Caco-2 (cell line): ENCODE measurements around the gene KLC1. TPM values are rescaled to one million over a fixed set of nuclear protein-coding genes. Genes with fewer than 3 reads are reported as not detected.
A peak's percentile ranks its signal among the peaks of the same experiment; 100 is the strongest.

ENCODE experiments used
- BruUV-seq: library from RNA; stranded (reverse); fragments of 400-500 nt; replicated peaks from 2 replicates; lab custom pipeline; 2021; lab: Mats Ljungman, UMichigan
- CTCF ChIA-PET: fragments of 300-600 bp; sonication (Branson Sonifier 250); formaldehyde crosslinking; loops from one replicate; lab custom pipeline; 2022; ENCODE audit warnings: antibody characterized with exemption; lab: Charles Lee
- POLR2A ChIA-PET: fragments of 300-600 bp; sonication (Branson Sonifier 250); formaldehyde crosslinking; loops from one replicate; lab custom pipeline; 2022; ENCODE audit warnings: antibody characterized with exemption; lab: Charles Lee
- DNase-seq, 2 experiments: peaks; one replicate each; pipeline versions ENCODE4 v3.0.0 to v3.0.0-alpha.2; 2020 to 2022
- H3K27me3 ChIP-seq: replicated peaks from 2 replicates; pipeline ENCODE4 v1.6.0; 2011; ENCODE audit warnings: low read length; ENCODE audit not compliant: control insufficient read depth, insufficient read depth
- H3K36me3 ChIP-seq: 2 replicates; pipeline ENCODE4 v1.5.1; 2011; ENCODE audit warnings: low read length; ENCODE audit not compliant: control insufficient read depth, insufficient read depth
- H3K4me1 ChIP-seq: fragments of 250-450 bp; sonication (Bioruptor Pico); 2 replicates; pipeline ENCODE4 v1.5.1; 2020; ENCODE audit warnings: mild to moderate bottlenecking
- H3K4me3 ChIP-seq: 2 replicates; pipeline ENCODE4 v1.5.1; 2011; ENCODE audit warnings: low read depth, mild to moderate bottlenecking, control low read depth, low read length
- H3K9me3 ChIP-seq: fragments of 250-450 bp; sonication (Bioruptor Pico); 2 replicates; pipeline ENCODE4 v1.5.1; 2020; ENCODE audit warnings: mild to moderate bottlenecking, moderate library complexity
- H3K27ac Mint-ChIP-seq: one replicate; pipeline ENCODE4 v1.8.0; 2022; ENCODE audit warnings: mixed read lengths; ENCODE audit not compliant: unreplicated experiment
- H3K27me3 Mint-ChIP-seq: one replicate; pipeline ENCODE4 v1.8.0; 2022; ENCODE audit warnings: mixed read lengths; ENCODE audit not compliant: insufficient read depth, unreplicated experiment
- H3K36me3 Mint-ChIP-seq: one replicate; pipeline ENCODE4 v1.8.0; 2022; ENCODE audit warnings: mild to moderate bottlenecking, mixed read lengths; ENCODE audit not compliant: insufficient read depth, unreplicated experiment
- H3K4me1 Mint-ChIP-seq: one replicate; pipeline ENCODE4 v1.8.0; 2022; ENCODE audit warnings: low read depth, mixed read lengths; ENCODE audit not compliant: unreplicated experiment
- H3K4me3 Mint-ChIP-seq: one replicate; pipeline ENCODE4 v1.8.0; 2022; ENCODE audit warnings: mild to moderate bottlenecking, moderate library complexity, mixed read lengths; ENCODE audit not compliant: unreplicated experiment
- H3K9me3 Mint-ChIP-seq: one replicate; pipeline ENCODE4 v1.8.0; 2022; ENCODE audit warnings: mixed read lengths; ENCODE audit not compliant: unreplicated experiment
- CTCF ChIP-seq, 2 experiments: fragments of 200-600 bp in 1 of 2; IDR thresholded peaks; 1 replicate in 1 of 2; 2 replicates in 1 of 2; pipeline versions ENCODE4 v1.5.1 to v1.8.0; 2011 to 2022; ENCODE audit warnings: antibody characterized with exemption in 1 of 2, control low read depth in 1 of 2, inconsistent platforms in 1 of 2, low read depth in 1 of 2, low read length in 1 of 2, mild to moderate bottlenecking in 1 of 2, moderate library complexity in 1 of 2; ENCODE audit not compliant: insufficient read depth in 1 of 2, severe bottlenecking in 1 of 2, unreplicated experiment in 1 of 2
- intact Hi-C: fragments of 100-400 bp; cut with micrococcal nuclease; formaldehyde crosslinking; loops from one replicate; pipeline ENCODE4 v1.10.0; 2022; ENCODE audit not compliant: unreplicated experiment
- total RNA-seq: library from RNA; stranded (reverse); gene quantifications from 2 replicates; pipeline ENCODE4 v1.2.3, GENCODE V29; 2022

Gene KLC1
- total RNA-seq, 1 experiment from 2014 or later = 110 TPM

- Mint-ChIP-seq H3K27me3 (no peaks in the 10 kb centered on the region), H3K36me3 (no peaks in the 10 kb centered on the region), H3K9me3 (no peaks in the 10 kb centered on the region), H3K4me1 (no peaks in the 10 kb centered on the region), H3K27ac (no peak overlapping the region), H3K4me3 (no peak overlapping the region)
- Histone ChIP-seq H3K4me3 (no peak overlapping the region), H3K4me1 (no peaks in the 10 kb centered on the region), H3K27me3 (no peaks in the 10 kb centered on the region), H3K9me3 (no peaks in the 10 kb centered on the region), H3K36me3 (peaks cover 5% of the 10 kb centered on the region; the same call in 1 of the 2 replicates)
- no TSS peak for BruUV-seq
- intact Hi-C loops = no loop called here
- TF ChIP-seq CTCF (IDR thresholded peaks at IDR 0.05; ENCODE audit: insufficient read depth in 1 of 2, low read depth in 1 of 2, low read length in 1 of 2, severe bottlenecking in 1 of 2, unreplicated experiment in 1 of 2) = no peak
- ChIA-PET POLR2A (no interaction called here), CTCF (no interaction called here)
- no peak for DNase-seq
These were observed 109.2 kb downstream of the KLC1 start for GRCh38 chr14:103738166-103738565.

- peak in 1 of 2 experiments; percentile 18 for DNase-seq
- H3K4me3 Mint-ChIP-seq = no peak overlapping the region
- H3K27me3 ChIP-seq = no peaks in the 10 kb centered on the region
- H3K36me3 Mint-ChIP-seq = no peaks in the 10 kb centered on the region
- no peaks in the 10 kb centered on the region for H3K9me3 ChIP-seq
- intact Hi-C loops = no loop called here
- H3K9me3 Mint-ChIP-seq = no peaks in the 10 kb centered on the region
- no peaks in the 10 kb centered on the region for H3K27me3 Mint-ChIP-seq
- no peaks in the 10 kb centered on the region for H3K4me1 Mint-ChIP-seq
- CTCF ChIA-PET = no interaction called here
- BruUV-seq = no TSS peak
- TF ChIP-seq CTCF (IDR thresholded peaks at IDR 0.05; ENCODE audit: insufficient read depth in 1 of 2, low read depth in 1 of 2, low read length in 1 of 2, severe bottlenecking in 1 of 2, unreplicated experiment in 1 of 2) = no peak
- H3K27ac Mint-ChIP-seq = no peak overlapping the region
- POLR2A ChIA-PET = no interaction called here
- no peaks in the 10 kb centered on the region for H3K4me1 ChIP-seq
- no peak overlapping the region for H3K4me3 ChIP-seq
- peaks cover 5% of the 10 kb centered on the region; the same call in 1 of the 2 replicates for H3K36me3 ChIP-seq
These were observed 109.9 kb downstream of the KLC1 start for GRCh38 chr14:103738701-103739451.

GRCh38 chr14:103739466-103739792 lies 110.4 kb downstream of the KLC1 start:
- no peak for DNase-seq
- Histone ChIP-seq H3K4me3 (no peak overlapping the region), H3K27me3 (no peaks in the 10 kb centered on the region), H3K4me1 (no peaks in the 10 kb centered on the region), H3K9me3 (no peaks in the 10 kb centered on the region), H3K36me3 (peaks cover 5% of the 10 kb centered on the region; the same call in 1 of the 2 replicates)
- Mint-ChIP-seq H3K27me3 (no peaks in the 10 kb centered on the region), H3K36me3 (no peaks in the 10 kb centered on the region), H3K9me3 (no peaks in the 10 kb centered on the region), H3K27ac (no peak overlapping the region), H3K4me1 (no peaks in the 10 kb centered on the region), H3K4me3 (no peak overlapping the region)
- no TSS peak for BruUV-seq
- POLR2A ChIA-PET = no interaction called here
- TF ChIP-seq CTCF (IDR thresholded peaks at IDR 0.05; ENCODE audit: insufficient read depth in 1 of 2, low read depth in 1 of 2, low read length in 1 of 2, severe bottlenecking in 1 of 2, unreplicated experiment in 1 of 2) = no peak
- intact Hi-C loops = no loop called here
- CTCF ChIA-PET = no interaction called here
